Fibroblast of skin of abdomen (primary cell): ENCODE measurements around the gene SVEP1. TPM values are rescaled to one million over a fixed set of nuclear protein-coding genes. Genes with fewer than 3 reads are reported as not detected.
"Not testable (repeated sequence)": the region's sequence is repeated elsewhere in the genome, so short reads cannot be mapped to it uniquely, and the experiment has no call there.

ENCODE experiments used
- DNase-seq: peaks from one replicate; pipeline ENCODE4 v3.0.0-alpha.2; 2013
- polyA plus RNA-seq, 2 experiments: library from polyadenylated mRNA; unstranded; fragments of 120-200 nt; gene quantifications; one replicate each; pipeline ENCODE4 v1.2.1, GENCODE V29; 2013; ENCODE audit not compliant: insufficient read length in 2 of 2

The SVEP1 gene
- 7.7 TPM for polyA plus RNA-seq (2013, experiment 1 of 2; ENCODE audit: insufficient read length)
- 6.9 TPM for polyA plus RNA-seq (2013, experiment 2 of 2; ENCODE audit: insufficient read length)

DNA sequence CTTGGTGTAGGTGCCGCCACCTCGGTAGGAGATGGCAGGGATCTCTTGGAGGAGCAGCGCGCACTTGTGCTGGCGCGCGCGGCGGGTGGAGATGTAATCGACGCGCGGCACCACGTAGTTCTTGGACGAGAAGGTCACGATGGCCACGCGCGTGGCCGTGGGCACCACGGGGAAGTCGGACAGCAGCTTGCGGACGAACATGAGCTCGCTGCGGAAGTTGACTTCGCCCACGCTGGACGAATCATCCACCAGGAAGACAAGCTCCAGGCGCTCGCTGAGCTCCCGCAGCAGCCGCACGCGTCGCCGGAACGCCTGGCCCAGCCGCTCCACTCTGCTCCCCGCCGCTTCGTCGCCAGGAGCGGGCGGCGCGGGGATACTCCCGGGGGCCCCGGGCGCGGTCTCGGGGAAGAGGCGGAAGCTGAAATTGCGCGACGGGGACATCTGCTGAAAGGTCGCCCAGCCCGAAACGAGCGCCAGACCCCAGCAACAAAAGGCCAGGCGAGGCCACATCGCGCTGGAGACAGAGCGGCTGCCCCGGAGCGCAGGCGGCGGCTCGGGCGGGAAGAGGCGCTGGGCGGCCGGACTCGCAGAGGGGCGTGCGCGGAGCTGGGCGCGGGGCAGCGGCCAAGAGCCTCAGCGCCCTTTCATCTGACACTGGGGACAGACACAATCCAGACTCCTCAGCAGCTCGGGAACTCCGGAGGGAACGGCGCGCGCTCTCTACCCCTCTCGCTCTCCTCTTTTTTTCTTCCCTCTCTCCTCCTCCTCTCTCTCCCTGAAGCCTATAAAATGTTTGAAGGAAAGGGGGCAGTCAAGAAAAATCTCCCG lies at the start of gene SVEP1:
SVEP1 (minus strand) TSS at position 708 of the 828 bp plus-strand sequence; CDS start at position 510, 198 bp downstream.
- DNase-seq, result peak; percentile 50

DNA sequence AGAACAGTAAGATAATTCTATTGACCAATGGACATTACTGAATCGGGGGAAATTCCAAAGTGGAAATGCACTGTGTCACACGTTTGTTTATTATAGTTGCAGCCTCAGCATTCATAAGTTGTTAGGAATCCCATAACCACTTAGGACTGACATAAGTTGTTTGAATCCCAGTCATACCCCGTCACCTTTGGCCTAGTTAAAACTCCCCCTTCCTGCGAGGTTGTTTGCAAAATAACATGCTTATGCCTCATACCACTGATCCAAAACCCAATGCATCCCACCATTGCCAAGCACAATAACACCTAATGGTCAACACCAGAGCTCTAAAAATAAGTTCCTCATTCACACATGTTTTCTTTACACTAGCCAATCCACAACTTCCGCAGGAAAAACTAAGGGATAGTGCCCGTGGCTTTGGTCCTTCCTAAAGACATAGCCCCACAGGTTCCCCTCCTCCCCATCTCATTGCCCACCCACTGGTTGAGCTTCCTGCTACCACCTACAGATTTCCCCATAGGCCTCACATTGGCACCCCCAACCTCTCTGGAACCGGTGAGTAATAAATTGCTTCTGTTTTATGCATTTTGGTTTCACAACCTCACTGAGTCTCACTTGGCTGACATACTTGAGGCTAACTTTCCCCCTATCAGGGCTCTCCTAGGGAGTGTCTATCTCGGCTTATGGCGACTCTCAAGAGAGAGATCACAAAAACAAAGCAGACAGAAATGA lies 46.7 kb upstream of the SVEP1 start:
- DNase-seq, result peak; percentile 73

DNA sequence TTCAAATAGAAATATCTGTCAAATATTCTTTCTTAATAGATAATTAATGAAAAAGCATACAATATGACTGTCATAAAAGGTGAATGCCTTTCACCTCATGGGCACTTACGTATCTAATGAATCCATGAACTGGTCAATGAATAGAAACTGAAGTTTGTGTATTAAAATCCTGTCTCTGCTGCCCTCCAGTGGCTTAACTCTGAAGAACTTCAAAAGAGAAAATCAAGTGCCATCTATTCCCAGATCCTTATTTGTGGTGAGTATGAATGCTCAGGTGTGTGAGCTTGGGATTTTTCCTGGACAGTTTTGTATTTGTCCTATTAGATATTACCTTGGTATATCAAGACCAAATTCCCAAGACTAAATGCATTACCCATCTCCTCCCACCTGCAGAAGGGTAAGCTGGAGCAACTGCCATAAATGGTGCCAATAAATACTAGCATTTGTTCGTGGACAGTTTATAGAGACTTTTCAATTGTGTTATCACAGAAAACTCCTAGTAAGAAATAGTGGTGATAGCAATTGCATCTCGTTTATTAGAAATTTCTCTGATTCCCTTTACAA lies 44.0 kb upstream of the SVEP1 start:
- DNase-seq, result peak; percentile 55

DNA sequence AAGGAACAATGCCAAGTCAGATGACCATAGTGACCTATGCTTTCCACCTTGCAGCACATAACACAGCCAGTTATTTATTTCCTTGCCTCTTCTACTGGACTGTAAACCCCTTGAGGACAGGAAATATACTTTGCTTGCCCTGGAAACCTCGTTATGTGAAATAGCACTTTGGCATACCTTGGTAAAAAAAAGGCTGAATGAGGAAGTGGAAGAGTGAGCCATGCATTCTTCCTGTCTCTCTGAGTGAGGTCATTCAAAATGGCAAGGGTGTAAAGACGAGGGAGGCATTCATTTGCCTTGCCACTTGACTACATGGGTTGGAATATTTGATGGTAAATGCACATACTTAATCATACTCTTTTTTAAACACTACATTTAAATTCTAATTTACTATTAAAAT lies 42.8 kb upstream of the SVEP1 start:
- no peak for DNase-seq

DNA sequence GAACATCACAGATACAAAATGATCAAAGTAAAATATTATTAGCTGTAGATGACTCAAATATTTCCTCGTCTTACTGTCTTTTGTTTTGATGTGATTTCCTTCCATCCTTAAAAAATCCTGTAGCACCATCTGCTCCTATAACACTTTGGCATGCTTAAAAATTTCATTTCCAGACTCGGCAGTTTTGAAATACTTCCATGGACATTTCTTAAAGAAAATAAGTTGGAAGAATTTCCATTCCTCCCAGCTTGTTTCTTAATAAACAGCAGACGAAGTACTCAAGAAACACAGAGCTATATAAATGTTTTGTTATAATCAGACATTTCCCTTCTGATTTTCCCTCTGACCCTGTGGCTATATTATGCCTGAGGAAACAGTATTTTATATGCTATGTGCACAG lies 41.2 kb upstream of the SVEP1 start:
- no peak for DNase-seq

DNA sequence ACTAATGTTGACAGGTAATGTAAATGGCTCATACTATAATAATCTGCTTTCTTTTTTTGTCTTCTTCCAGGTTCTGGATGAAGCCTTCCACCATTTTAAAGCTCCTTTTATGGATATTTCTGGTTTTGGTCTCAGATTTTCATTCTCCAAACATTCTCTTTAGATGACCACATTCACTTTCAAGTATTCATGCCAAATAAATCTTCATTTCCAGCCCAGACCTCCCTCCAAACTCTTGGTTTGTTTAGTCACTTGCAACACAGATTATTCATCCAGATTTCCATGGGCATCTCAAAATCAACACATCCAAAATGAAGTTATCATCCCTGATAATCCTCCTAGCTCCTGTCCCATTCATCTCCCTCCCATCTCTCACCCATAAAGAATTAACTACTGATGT lies 40.3 kb upstream of the SVEP1 start:
- peak; percentile 80 for DNase-seq

DNA sequence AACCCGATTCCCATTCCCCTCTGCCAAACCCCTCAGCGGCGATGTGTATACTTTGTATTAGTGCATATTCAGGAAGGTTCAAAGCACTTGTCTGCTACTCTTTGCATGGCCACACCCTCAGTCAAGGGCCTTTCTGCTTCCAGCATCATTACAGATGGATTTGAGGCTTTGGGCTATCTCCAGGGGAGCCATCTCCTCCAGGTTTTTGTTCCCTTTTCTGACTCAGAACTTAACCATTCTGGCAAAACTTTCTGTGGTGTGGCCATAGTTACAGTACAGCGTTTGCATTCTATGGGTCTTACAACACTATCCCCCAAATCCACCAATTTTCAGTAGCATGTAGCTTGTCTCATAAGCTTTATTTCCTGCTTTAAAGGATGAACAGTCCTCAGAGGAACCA lies 36.0 kb upstream of the SVEP1 start:
- DNase-seq, result peak; percentile 77

DNA sequence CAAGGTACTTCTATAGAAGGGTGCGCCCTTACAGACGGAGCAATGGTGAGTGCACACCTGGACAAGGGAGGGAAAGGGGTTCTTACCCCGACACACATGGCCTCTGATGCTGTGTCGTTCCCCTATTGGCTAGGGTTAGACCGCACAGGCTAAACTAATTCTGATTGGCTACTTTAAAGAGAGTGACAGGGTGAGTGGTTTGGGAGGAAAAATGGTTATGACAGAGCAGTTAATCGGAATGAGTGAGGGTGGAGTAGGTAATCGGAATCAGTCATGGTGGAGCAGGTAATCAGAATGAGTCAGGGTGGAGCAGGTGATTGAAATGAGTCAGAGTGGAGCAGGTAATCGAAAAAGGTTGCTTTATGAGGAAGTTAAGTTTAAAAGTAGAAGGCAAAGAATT lies 35.0 kb upstream of the SVEP1 start:
- DNase-seq, result not testable (repeated sequence)

DNA sequence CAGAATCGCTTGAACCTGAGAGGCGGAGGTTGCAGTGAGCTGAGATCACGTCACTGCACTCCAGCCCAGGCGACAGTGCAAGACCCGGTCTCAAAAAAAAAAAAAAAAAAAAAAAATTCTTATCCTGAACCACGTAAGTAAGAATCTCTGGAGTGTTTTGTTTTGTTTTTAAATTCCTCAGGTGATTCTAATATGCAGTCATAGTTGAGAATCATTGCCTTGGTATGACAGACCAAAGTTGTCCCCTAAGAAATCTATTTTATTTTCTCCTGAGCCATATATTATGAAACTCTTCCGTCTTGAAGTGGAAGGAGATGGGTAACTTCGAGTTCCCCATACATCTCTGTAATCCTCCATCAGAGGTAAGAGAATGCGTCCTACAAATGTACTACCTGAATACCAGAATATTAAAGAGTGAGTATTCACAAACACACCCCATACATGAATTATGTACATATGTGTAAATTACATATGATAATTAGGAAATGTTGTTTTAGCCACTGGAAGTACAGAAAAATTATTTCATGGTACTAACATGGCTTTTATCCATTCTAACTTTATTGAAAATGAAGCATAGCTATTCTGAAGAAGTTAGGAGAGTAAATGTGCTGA lies 26.7 kb upstream of the SVEP1 start:
- peak; percentile 46 for DNase-seq

DNA sequence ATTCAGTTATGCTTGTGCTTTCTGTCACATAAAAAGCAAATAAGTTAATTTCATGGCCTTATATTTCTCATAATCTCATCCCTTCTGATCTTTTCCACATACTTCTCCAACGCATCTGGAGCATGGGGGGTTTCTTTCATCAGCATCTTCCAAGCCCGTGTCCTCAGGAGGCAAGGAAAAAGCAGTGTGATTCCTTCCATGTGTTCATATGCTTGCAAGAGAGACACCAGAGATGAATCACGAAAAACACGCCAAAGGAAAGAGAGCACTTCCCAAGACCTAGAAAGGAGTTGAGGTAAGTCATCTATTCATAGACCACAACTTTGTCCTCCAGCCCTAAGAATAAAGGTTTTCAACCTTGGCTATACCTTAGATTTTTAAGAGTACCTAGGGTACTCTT lies 26.0 kb upstream of the SVEP1 start:
- DNase-seq, result peak; percentile 55

DNA sequence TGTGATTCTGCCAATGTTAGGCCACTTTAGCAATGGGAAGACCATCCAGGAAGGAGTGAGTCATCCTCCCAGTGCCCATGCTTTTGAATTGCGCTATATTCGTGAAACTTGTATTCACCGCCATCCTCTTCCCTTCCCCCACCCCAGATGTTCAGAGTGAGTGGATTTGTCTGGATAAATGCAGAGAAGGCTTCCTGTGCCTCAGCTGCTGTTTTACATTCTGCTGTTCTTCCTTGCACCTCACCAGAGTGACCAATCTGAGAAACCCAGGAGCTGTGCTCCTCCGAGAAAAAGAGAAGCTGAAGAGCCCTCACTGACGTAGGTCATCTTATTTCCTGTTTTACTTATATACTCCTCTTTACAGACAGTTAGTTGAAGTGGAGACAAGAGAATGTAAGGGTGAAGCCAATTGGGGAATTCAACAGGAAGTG lies 24.6 kb upstream of the SVEP1 start:
- DNase-seq, result peak; percentile 28

DNA sequence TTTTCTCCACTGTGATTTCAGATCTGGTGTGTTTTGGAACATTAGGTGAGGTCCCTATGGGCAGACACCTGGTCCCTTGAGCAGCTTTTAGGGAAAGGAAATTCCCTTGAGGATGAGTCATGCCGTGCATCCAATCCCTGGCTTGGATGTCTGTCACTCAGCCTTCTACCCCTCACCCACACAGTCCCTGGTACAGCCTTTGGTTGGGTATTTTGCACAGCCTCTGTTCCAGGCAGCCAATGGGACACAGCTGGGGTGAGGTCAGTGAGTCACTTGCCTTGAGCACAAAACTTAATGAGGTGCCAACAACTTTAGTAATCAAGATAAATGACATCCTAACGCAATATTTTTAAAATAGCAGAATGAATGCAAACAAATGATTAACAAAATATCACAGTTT lies 22.7 kb upstream of the SVEP1 start:
- DNase-seq, result peak; percentile 36

DNA sequence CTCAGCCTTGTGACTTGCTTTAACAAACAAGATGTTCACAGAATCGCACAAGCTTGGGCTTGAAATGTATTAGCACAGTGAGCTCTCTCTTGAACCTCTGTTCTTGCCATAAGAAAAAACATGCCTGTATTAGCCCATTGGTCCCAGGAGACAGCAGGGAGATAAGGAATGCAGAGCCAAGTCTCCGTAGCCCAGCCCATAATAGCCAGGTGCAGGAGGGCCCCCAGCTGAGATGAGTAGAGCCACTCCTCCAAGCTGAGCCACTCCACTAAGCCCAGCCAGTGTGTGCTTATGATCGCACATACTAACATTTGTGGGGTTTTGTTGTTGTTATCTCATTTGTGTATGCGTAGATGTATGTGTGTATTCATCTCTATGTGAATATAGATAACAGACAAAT lies 21.6 kb upstream of the SVEP1 start:
- DNase-seq, result no peak

DNA sequence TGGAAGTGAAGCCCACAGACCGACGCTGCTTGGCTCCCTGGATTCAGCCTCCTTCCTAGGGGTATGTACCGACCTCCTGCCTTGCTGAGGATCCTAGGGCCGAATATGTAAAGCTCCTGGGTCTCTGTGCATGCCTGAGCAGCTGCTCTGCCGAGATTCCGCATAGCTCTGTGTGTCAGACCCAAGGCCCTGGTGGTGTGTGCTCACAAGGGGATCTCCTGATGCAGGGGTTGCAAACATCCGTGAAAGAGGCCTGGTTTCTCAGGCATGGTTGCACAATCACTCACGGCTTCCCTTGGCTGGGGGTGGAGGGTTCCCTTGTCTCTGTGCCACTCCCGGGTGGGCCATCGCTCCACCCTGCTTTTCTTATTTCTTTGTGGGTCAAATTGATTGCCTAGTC lies 19.9 kb upstream of the SVEP1 start:
- DNase-seq, result peak; percentile 42

DNA sequence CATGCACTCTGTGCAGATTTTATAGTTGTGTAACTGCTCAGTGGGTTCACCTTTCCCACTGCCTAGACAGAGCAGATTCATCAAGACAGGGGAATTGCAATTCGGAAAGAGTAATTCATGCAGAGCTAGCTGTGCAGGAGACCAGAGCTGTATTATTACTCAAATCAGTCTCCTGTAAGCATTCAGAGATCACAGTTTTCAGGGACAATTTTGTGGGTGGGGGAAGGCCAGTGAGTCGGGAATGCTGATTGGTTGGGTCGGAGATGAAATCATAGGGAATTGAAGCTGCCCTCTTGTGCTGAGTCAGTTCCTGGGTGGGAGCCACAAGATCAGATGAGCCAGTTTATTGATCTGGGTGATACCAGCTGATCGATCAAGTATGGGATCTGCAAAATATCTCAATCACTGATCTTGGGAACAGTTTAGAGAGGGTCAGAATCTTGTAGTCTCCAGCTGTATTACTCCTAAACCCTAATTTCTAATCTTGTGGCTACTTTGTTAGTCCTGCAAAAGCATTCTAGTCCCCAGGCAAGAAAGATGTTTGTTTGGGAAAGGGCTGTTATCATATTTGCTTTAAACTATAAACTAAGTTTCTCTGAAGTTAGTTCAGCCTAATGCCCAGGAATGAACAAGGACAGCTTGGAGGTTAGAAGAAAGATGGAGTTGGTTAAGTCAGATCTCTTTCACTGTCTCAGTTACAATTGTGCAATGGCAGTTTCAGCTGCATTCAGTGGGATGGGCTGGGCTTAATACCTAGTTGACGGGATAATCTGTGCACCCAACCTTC lies 12.7 kb upstream of the SVEP1 start:
- no peak for DNase-seq

DNA sequence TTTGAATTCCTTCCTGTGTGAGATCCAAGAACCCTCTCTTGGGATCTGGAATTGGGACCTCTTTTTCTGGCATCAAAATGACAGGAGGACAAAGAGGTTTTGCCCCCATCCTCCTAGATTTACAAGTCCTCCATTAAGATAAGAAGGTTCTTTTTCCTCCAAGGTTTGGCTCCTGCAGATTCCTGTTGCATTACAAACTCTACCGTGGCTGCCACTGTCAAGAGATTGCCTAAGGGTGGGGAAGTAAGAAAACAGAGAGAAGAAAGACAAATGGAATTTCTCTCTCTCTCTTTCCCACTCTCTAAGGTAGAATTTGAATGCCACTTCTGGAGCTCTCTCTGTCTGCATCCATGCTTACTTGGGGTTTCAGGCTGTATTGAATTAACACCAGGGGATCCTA lies 12.0 kb upstream of the SVEP1 start:
- DNase-seq, result no peak

DNA sequence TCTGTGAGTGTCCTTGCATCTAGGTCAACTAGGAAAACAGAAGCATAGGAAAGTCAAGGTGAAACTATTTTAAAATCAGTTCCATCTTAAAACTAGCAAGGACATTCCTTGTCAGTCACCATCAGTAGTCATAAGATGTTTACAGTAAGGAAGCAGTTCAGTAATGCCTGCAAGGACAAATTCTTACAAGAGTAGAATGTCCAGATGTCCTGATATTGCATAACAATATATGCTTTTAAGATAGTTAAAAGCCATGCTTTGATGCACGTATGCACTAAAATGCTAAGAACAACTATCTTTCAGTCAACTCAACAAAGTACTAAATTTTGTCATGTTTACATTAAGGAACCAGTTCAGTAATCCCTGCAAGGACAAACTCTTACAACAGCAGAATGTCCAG lies 11.3 kb upstream of the SVEP1 start:
- DNase-seq, result no peak

DNA sequence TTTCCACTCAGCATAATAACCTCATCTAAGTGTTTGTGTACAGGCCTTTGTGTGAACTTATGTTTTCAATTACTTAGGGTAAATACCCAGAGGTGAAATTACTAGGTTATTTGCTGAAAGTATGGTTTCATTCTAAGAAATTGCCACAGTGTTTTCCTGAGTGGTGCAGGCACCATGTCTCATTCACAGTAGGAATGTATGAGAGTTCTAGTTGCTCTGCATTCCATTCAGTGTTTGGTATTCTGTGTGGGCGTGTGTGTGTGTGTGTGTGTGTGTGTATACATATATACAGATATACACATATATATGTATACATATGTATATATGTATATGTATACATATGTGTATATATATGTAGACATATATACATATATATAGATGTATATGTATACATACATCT lies 8.8 kb upstream of the SVEP1 start:
- DNase-seq, result no peak

DNA sequence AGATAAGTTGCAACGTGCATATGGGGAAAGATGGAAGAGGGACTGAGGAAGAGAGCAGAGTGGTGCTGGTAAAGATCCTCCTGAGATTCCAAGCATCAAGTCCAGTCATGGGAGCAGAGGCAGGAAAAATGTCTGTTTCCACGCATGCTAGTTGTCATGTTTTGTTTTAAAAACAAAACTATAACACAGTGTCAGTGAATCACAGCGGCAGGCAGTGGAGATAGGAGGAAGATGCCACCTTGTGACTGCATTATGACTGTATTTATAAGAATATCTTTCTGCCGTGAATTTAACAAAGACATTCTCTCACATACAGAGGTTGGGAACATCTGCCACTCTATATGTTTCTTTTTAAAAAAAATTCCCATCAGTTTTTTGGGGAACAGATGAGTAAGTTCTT lies 3.7 kb upstream of the SVEP1 start:
- DNase-seq, result peak; percentile 49

DNA sequence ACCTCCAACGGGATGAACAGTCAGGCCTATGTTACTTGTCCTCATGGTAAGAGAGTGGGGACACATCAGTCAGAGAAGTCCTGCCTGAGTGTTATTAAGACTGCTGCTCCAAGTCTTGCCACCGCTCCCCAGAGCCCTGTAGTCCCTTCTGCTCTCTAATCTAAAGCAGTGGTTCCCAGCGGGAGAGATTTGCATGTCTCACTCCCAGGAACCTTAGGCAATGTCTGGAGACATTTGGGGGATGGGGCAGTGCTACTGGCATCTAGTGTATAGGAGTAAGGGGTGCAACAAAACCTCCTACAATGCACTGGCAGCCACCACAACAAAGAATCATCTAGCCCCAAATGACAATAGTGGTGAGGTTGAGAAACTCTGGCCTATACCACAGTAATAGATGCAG lies 2.6 kb upstream of the SVEP1 start:
- no peak for DNase-seq

DNA sequence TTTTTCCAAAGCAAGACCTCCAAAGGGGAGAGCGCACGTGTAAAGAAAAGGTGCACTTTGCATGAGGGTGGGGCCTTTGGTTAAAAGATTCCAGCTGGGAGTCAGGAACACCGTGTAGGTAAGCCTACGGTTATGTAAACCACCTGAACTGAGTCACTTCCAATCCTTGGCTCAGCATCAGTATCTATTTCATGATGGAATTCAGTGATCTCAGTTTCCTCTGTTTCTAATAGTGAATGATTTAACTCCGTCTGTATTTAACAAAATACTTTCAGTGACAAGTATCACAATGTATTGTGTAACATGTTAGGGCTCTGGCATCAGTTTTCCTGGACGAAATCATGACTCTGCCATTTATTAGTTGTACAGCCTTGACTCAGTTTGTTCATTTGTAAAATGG lies 1.3 kb upstream of the SVEP1 start:
- peak; percentile 51 for DNase-seq

DNA sequence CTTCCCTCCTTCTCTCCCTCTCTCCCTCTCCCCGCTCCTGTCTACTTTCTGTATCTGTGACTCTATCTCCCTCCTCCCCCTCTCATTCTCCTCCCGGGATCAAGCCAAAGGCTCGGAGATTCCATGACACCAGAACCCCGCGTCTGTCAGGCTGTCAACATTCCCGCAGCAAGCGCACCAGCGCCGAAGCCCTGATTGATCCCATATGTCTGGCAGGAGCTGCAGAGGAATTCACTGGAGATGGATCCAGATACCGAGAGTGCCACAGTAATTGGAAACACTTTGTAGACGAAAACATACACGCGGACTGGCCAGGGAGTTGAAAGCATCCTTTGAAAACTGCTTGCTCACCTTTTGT lies 300 bp upstream of the SVEP1 start:
- DNase-seq, result peak; percentile 95
